Kasumi-1 (cell line): ENCODE data around the gene CEACAM21.

Experiments
- DNase-seq, 2 experiments: peaks; one replicate each; lab custom pipeline; 2025; lab: John Stamatoyannopoulos, UW

Gene CEACAM21

DNA sequence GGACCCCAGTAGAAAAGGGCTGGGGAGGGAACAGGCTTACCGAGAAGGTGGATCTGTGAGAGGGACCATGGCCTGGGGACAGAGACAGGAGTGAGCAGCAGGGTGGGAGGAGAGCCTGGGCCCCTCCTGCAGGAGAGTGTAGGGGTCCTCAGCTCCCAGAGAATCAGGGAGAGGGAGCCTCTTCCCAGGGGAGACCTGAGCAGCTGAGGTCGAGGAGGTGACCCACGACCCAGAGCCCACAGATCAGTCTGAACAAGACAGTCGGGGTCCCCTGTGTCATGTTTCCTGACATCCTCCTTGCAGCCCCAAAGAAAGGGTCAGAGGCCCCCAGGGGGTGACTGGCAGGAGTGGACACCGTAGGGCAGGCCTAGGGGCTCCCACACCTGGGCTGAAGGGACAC lies 44.2 kb downstream of the CEACAM21 start:
- no peak for DNase-seq

DNA sequence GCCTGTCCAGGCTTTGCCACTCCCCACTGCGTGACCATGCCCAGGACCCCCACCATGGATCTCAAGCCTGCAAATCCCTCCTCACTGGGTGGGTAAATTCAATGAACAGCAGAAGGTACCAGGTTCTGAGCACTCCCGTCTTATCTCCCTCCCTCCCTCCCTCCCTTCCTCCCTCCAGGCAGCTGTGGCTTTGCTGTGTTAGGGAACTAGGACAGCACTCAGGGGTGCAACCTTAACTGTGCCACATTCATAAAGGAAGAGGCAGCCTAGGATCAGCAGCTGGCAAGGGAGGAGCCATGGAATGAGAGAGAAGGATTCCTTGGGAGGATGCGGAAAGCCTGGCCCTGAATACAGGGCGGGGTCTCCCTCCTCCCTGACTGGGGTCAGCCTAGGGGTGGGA lies 45.3 kb downstream of the CEACAM21 start:
- peak; percentile 69 to 81 for DNase-seq

DNA sequence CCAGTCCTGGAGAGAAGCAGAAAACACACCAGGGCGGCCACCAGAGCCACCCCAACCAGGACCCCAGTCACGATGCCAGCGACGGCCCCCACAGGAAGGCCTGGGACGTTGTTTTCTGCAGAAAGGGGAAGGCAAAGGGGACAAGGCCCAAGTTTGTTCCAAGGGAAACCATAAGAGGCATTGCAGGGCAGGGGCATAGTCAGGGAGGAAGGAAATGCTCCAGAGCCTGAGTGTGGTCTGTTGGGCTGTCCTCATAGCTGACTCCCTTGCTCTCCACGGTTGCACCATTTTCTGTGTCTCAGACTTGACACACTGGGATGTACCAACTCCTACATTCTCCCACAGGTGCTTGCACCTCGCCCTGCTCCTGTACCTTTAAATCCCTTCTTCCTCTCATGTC lies 45.7 kb downstream of the CEACAM21 start:
- peak; percentile 95 to 97 for DNase-seq

DNA sequence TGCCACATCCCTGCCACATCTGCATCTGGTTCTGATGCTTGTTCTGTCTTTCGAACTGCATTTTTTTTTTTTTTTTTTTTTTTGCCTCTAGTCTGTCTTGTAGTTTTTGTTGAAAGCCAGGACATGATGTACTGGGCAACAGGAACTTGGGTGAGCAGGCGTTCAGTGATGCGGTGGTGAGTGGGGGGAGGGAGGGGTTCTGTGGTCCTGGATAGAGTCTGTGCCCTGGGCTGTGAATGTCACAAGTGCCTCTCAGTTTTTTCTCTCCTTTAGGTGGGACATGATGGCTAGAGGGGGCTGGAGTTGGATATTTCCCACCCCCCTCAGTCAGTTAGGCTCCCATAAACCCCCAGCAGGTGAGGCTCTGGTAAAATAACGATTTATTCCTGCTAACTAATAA lies 47.4 kb downstream of the CEACAM21 start:
- no peak for DNase-seq

DNA sequence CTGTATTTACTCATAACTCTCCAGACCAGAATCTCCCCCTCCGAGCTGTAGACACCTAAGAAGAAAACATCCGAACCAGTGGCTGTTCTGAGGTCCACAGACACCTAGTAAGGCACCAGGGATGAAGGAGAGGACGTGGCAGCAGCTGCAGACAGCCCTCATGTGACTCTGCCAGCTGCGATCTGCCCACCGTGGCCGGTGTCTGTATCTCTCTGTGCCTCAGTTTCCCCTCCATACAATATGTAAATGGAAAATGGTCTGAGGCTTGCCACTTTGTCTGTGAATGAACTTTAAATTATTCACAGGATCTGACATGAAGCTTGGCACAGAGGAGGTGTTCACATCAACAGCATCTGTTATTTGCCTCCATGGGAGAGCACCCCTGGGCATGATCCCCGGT lies 48.5 kb downstream of the CEACAM21 start:
- no peak for DNase-seq

DNA sequence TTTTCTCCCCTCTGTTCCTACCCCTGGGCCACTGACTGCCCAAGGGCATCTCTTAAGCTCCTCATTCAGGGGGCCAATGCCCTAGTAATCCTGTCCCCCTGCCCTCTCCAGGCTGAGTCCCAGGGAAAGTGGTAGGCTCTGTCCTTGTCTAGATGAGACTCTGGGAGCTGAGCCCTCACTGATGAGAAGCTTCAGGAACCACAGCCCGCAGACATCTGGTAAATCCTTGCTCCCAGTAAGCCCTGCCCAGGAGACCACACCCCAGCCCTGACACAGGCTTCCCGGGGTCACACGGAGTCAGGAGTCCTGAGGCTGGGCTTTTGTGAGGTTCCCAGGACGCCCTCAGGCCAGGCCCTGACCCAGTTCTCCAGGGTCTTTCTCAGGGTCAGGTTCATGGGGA lies 49.0 kb downstream of the CEACAM21 start:
- DNase-seq = no peak

DNA sequence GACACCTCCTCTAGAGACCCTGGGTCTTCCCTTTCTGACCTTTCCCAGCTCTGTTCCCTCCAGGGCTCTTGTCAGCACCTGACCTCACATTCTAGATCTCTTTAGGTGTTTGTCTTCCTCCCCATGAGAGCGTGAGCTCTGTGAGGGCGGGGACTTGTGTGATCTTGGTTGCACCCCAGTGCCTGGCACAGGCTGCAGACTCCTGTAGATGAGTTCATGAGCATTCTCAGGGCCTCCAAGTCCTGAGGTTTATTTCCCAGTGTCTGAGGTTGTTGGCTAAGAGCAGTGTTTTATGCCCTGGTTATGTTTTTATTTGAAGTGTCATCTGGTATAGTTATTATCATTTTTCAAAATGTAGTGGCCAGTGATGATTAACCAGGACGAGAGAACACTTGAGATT lies 50.3 kb downstream of the CEACAM21 start:
- DNase-seq = no peak

DNA sequence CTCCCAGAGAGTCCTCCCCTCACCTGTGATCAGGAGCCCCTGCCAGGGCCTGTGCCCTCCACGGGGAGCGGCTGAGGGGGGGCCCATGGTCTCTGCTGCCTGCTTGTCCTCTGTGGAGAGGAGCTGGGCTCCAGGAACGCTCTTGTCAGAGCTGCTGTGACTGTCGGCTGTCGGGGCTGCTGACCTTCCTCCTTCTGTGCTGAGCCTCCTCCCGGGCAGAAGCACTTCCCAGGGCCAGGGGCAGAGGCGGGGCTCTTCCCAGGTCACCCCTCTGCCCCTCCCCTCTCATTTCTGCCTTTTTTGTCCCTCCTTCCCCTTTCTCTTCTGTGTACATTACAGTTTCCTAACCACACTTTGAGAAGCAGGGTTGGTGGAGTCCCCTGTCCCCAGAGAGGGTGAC lies 50.9 kb downstream of the CEACAM21 start, which contains the start of gene CEACAM4:
Gene CEACAM4 (minus strand): TSS at position 198 of the 400 bp plus-strand sequence. CDS start 111 bp downstream, at position 87.
- DNase-seq = peak; percentile 56 to 63

DNA sequence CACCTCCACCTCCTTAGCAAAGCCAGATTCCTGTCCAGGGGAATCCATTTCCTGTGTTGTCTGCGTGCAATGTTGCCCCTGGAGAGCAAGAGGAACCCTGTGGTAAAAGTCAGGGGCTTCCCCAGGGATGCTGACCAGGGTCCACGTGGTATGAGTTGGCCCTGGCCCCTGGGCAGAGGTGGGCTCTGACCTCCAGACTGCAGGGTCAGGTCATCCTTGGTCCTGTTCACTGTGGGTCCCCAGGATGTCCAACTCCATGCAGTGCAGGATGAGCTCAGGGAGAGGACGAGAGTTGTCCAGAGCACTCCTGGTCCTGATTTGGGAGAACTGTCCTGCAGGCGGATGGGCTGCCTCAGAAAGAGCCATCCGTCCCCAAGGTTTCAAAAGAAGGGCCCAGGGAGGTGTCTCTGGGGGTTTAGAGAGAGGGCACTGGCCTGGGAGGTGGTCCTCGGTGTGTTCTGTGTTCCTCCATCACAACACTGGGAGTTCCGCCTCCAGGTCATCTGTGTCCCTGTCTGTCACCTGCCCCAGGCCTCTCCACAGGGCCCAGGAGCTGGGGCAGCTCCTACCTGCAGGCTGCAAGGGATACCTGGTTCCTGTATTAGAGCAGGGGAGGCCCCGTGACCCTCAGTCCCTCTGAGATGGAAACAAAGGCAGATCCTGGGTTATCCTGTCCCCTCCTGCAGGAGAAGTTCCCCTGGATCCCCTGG lies 52.2 kb downstream of the CEACAM21 start:
- no peak for DNase-seq
